HEK293 (cell line): ENCODE results near the gene SIGLEC15.

Experiments used
- CTCF ChIA-PET: fragments of 350-600 bp; formaldehyde crosslinking; extraction: SDS; loops from one replicate; lab custom pipeline; 2021; ENCODE audit warnings: antibody characterized with exemption; lab: Yijun Ruan, JAX
- POLR2A ChIA-PET: fragments of 300-600 bp; formaldehyde crosslinking; extraction: SDS; loops from one replicate; lab custom pipeline; 2020; ENCODE audit warnings: antibody characterized with exemption, inconsistent platforms; lab: Yijun Ruan, JAX
- H3K27ac ChIP-seq: fragments of 200-500 bp; sonication (Bioruptor generic); 2 replicates; pipeline ENCODE4 v1.5.1; 2014; ENCODE audit warnings: low read depth, low read length, control low read depth, inconsistent platforms; ENCODE audit errors: extremely low read depth
- H3K36me3 ChIP-seq, 2 experiments: fragments of 200-500 bp in 1 of 2; sonication (Bioruptor generic) in 1 of 2; 1 replicate in 1 of 2; 2 replicates in 1 of 2; pipeline ENCODE4 v1.5.1; 2014 to 2017; ENCODE audit warnings: inconsistent platforms in 2 of 2, low read length in 2 of 2; ENCODE audit not compliant: control insufficient read depth in 2 of 2, insufficient read depth in 1 of 2
- H3K4me1 ChIP-seq: fragments of 200-500 bp; sonication (Bioruptor generic); 2 replicates; pipeline ENCODE4 v1.5.1; 2014; ENCODE audit warnings: mild to moderate bottlenecking, low read length, inconsistent platforms; ENCODE audit not compliant: control insufficient read depth, insufficient read depth
- H3K4me3 ChIP-seq: 2 replicates; pipeline ENCODE4 v1.5.1; 2011; ENCODE audit warnings: low read depth, mild to moderate bottlenecking, control low read depth, low read length, moderate library complexity
- H3K9me3 ChIP-seq: fragments of 200-500 bp; sonication (Bioruptor generic); 2 replicates; pipeline ENCODE4 v1.5.1; 2014; ENCODE audit warnings: low read depth, low read length, inconsistent platforms; ENCODE audit not compliant: control insufficient read depth, insufficient read depth
- AEBP2 ChIP-seq: fragments of 450-650 bp; formaldehyde crosslinking; IDR thresholded peaks from 2 replicates; pipeline ENCODE4 v1.5.1; 2016; ENCODE audit warnings: missing biosample characterization, missing genetic modification characterization, borderline replicate concordance
- HOXC10 ChIP-seq: sonication (generic); formaldehyde crosslinking; IDR thresholded peaks from 2 replicates; pipeline ENCODE4 v1.8.1; 2023; ENCODE audit warnings: mild to moderate bottlenecking, missing genetic modification reagents
- KLF10 ChIP-seq: fragments of 450-650 bp; IDR thresholded peaks from 2 replicates; pipeline ENCODE4 v1.5.1; 2018; ENCODE audit warnings: missing biosample characterization, mild to moderate bottlenecking, missing genetic modification characterization
- OVOL3 ChIP-seq: fragments of 450-650 bp; formaldehyde crosslinking; IDR thresholded peaks from 2 replicates; pipeline ENCODE4 v1.5.1; 2016; ENCODE audit warnings: missing biosample characterization, missing genetic modification characterization
- SETDB1 ChIP-seq: IDR thresholded peaks from one replicate; pipeline ENCODE4 v1.6.1; 2017; ENCODE audit warnings: mild to moderate bottlenecking, low read length, moderate library complexity, mixed read lengths; ENCODE audit not compliant: insufficient read length
- WT1 ChIP-seq: fragments of 450-650 bp; formaldehyde crosslinking; IDR thresholded peaks from 2 replicates; pipeline ENCODE4 v1.5.1; 2016; ENCODE audit warnings: missing biosample characterization, missing genetic modification characterization
- YY1 ChIP-seq: fragments of 450-650 bp; formaldehyde crosslinking; IDR thresholded peaks from 2 replicates; pipeline ENCODE4 v1.5.1; 2018; ENCODE audit warnings: missing biosample characterization, missing genetic modification characterization
- YY2 ChIP-seq: fragments of 450-650 bp; formaldehyde crosslinking; IDR thresholded peaks from 2 replicates; pipeline ENCODE4 v1.5.1; 2016; ENCODE audit warnings: missing biosample characterization, missing genetic modification characterization
- ZBTB49 ChIP-seq: fragments of 450-650 bp; formaldehyde crosslinking; IDR thresholded peaks from 2 replicates; pipeline ENCODE4 v1.5.1; 2016; ENCODE audit warnings: missing biosample characterization, missing genetic modification characterization, low read depth
- ZFP3 ChIP-seq: fragments of 450-650 bp; formaldehyde crosslinking; IDR thresholded peaks from 2 replicates; pipeline ENCODE4 v1.5.1; 2016; ENCODE audit warnings: low read depth, missing biosample characterization, missing genetic modification characterization
- ZNF175 ChIP-seq: fragments of 450-650 bp; formaldehyde crosslinking; IDR thresholded peaks from 2 replicates; pipeline ENCODE4 v1.5.1; 2016; ENCODE audit warnings: missing biosample characterization, missing genetic modification characterization
- ZNF223 ChIP-seq: fragments of 450-650 bp; formaldehyde crosslinking; IDR thresholded peaks from 2 replicates; pipeline ENCODE4 v1.5.1; 2016; ENCODE audit warnings: missing biosample characterization, missing genetic modification characterization
- ZNF239 ChIP-seq: fragments of 450-650 bp; formaldehyde crosslinking; IDR thresholded peaks from 2 replicates; pipeline ENCODE4 v1.5.1; 2016; ENCODE audit warnings: missing biosample characterization, missing genetic modification characterization
- ZNF266 ChIP-seq: fragments of 450-650 bp; formaldehyde crosslinking; IDR thresholded peaks from 2 replicates; pipeline ENCODE4 v1.5.1; 2016; ENCODE audit warnings: missing biosample characterization, missing genetic modification characterization, low read depth
- ZNF274 ChIP-seq, 2 experiments: fragments of 200-500 bp in 1 of 2; fragments of 450-650 bp in 1 of 2; sonication (Bioruptor generic) in 1 of 2; formaldehyde crosslinking in 1 of 2; IDR thresholded peaks; 2 replicates each; pipeline versions ENCODE4 v1.5.1 to v1.6.1; 2014 to 2016; ENCODE audit warnings: borderline replicate concordance in 1 of 2, inconsistent platforms in 1 of 2, low read length in 1 of 2, missing biosample characterization in 1 of 2, missing genetic modification characterization in 1 of 2
- ZNF354C ChIP-seq: fragments of 450-650 bp; formaldehyde crosslinking; IDR thresholded peaks from 2 replicates; pipeline ENCODE4 v1.5.1; 2016; ENCODE audit warnings: missing biosample characterization, missing genetic modification characterization, low read depth, borderline replicate concordance
- ZNF366 ChIP-seq: fragments of 450-650 bp; formaldehyde crosslinking; conservative IDR thresholded peaks from 2 replicates; pipeline ENCODE4 v1.5.1; 2016; ENCODE audit warnings: missing biosample characterization, missing genetic modification characterization
- ZNF529 ChIP-seq: fragments of 450-650 bp; formaldehyde crosslinking; IDR thresholded peaks from 2 replicates; pipeline ENCODE4 v1.5.1; 2017; ENCODE audit warnings: missing genetic modification characterization, missing biosample characterization; ENCODE audit not compliant: insufficient replicate concordance
- ZNF555 ChIP-seq: fragments of 450-650 bp; formaldehyde crosslinking; conservative IDR thresholded peaks from 2 replicates; pipeline ENCODE4 v1.5.1; 2017; ENCODE audit warnings: missing biosample characterization, mild to moderate bottlenecking, missing genetic modification characterization, inconsistent platforms
- ZNF692 ChIP-seq: fragments of 450-650 bp; formaldehyde crosslinking; IDR thresholded peaks from 2 replicates; pipeline ENCODE4 v1.5.1; 2016; ENCODE audit warnings: missing biosample characterization, missing genetic modification characterization
- ZNF707 ChIP-seq: fragments of 450-650 bp; formaldehyde crosslinking; IDR thresholded peaks from 2 replicates; pipeline ENCODE4 v1.5.1; 2016; ENCODE audit warnings: missing biosample characterization, missing genetic modification characterization
- ZNF792 ChIP-seq: fragments of 450-650 bp; formaldehyde crosslinking; IDR thresholded peaks from 2 replicates; pipeline ENCODE4 v1.5.1; 2016; ENCODE audit warnings: missing biosample characterization, missing genetic modification characterization
- ZNF837 ChIP-seq: fragments of 450-650 bp; formaldehyde crosslinking; IDR thresholded peaks from 2 replicates; pipeline ENCODE4 v1.5.1; 2016; ENCODE audit warnings: missing biosample characterization, missing genetic modification characterization

Gene SIGLEC15

DNA sequence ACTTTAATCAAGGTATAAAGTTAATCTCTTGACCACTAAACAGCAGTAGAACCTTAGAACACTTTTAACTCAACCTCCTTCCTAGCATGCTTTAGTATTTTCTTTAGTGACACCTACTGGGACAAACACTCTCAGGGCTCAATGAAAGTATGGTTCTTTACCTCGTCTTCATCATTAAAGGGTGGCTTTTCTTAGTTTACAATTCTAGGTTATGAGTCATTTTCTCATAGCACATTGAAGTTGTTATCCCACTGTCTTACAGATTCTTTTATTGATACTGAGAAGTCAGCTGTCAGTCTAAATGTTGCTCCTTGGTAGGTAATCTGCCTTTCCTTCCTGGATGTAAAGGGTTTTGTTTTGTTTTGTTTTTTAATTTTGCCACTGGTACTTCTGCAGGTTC is 38.0 kb downstream of the SIGLEC15 start (continued):
- no peak for TF ChIP-seq YY1 (tag by site-specific recombination)

DNA sequence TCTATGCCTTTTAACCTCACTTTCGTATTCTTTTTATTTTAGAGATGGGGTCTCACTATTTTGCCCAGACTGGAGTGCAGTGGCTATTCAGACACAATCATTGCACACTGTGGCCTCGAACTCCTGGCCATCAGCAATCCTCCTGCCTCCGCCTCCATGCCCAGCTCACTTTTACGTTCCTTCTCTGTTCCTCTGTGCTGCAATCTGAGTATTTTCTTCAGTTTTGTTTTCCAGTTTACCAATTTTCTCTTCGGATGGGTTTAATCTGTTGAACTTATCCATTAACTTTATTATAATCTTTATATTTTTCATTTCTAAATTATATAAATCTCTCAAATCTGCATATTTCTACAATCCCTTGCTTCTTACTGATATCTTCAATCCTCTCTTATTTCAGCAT is 38.6 kb downstream of the SIGLEC15 start:
- Histone ChIP-seq H3K4me3 (no peak overlapping the region), H3K27ac (no peak overlapping the region), H3K4me1 (no peaks in the 10 kb centered on the region), H3K36me3 (peaks cover 31 to 63% of the 10 kb centered on the region in 2 experiments), H3K9me3 (no peaks in the 10 kb centered on the region)
- ChIA-PET CTCF (interaction anchor here (6.7 kb wide), 1 partner anchor 15 kb away, joined by 70 read pairs; no protein-coding TSS in a partner anchor), POLR2A (no interaction called here)
- TF ChIP-seq SETDB1 (no peak), ZNF223 (tag by site-specific recombination) (no peak), YY2 (tag by site-specific recombination) (no peak), ZNF692 (tag by site-specific recombination) (no peak), ZNF354C (tag by site-specific recombination) (no peak), WT1 (tag by site-specific recombination) (no peak), OVOL3 (tag by site-specific recombination) (no peak), ZNF792 (no peak), KLF10 (tag by site-specific recombination) (no peak), ZNF837 (tag by site-specific recombination) (no peak), HOXC10 (no peak), ZNF366 (tag by site-specific recombination) (no peak), ZNF529 (tag by site-specific recombination) (no peak), ZNF239 (no peak), ZBTB49 (tag by site-specific recombination) (no peak), ZNF175 (no peak), ZNF274 (IDR thresholded peaks at IDR 0.05; ENCODE audit: low read length) (no peak), ZNF274 (tag by site-specific recombination; IDR thresholded peaks at IDR 0.05; ENCODE audit: borderline replicate concordance) (no peak), ZNF555 (tag by site-specific recombination) (no peak)

DNA sequence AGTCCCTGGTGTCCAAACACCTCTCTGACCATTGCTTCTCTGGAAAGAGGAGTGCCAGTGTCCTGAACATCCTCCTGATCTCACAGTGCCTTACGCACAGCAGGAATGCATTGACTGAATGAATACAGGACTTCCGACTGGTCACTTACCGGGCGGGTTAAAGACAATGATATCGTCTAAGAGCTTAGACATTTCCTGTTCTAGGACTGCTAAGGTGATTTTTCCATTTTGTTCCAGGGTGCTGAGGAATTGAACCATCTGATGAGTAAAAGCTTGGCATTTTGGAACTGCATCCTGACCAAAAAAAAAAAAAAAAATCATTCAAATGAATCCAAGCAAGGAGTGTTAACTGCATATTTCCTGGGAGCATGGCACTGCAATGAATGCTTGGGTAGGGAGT is 40.0 kb downstream of the SIGLEC15 start:
- no peak overlapping the region for H3K27ac ChIP-seq
- POLR2A ChIA-PET: no interaction called here
- H3K36me3 ChIP-seq: peaks cover 26 to 50% of the 10 kb centered on the region in 2 experiments
- CTCF ChIA-PET: interaction anchor here (0.6 to 6.7 kb wide), 2 partner anchors 13 to 108 kb away, joined by 6 to 70 read pairs; no protein-coding TSS in a partner anchor
- no peaks in the 10 kb centered on the region for H3K4me1 ChIP-seq
- no peaks in the 10 kb centered on the region for H3K9me3 ChIP-seq
- TF ChIP-seq ZFP3 (tag by site-specific recombination): no peak
- TF ChIP-seq ZNF707: no peak
- no peak for TF ChIP-seq ZNF266 (tag by site-specific recombination)
- no peak for TF ChIP-seq AEBP2
- no peak overlapping the region for H3K4me3 ChIP-seq
